Right cardiac atrium (tissue), 5 donors: ENCODE results near the gene HPN. TPM values are rescaled to one million over a fixed set of nuclear protein-coding genes. Genes with fewer than 3 reads are reported as not detected.

ENCODE experiments used
- ATAC-seq, 2 donors: fragments of 200-7000 bp; cut with Tn5 transposase; one replicate each; pipeline versions ENCODE4 v1.8.0 to v1.9.1; 2020; ENCODE audit warnings: moderate library complexity in 2 of 2, mild to moderate bottlenecking in 1 of 2
- DNase-seq, 3 donors: peaks; one replicate each; pipeline ENCODE4 v3.0.0-alpha.2; 2020
- H3K27ac ChIP-seq: one replicate; pipeline ENCODE4 v1.5.1; 2013; ENCODE audit warnings: mild to moderate bottlenecking, low read length, control low read depth, moderate library complexity
- H3K27me3 ChIP-seq: one replicate; pipeline ENCODE4 v1.6.1; 2013; ENCODE audit not compliant: control insufficient read depth, insufficient read depth
- H3K4me1 ChIP-seq: one replicate; pipeline ENCODE4 v1.6.1; 2013; ENCODE audit warnings: low read length; ENCODE audit not compliant: control insufficient read depth, insufficient read depth
- H3K4me3 ChIP-seq: one replicate; pipeline ENCODE4 v1.5.1; 2013; ENCODE audit warnings: low read length, control low read depth
- H3K9me3 ChIP-seq: one replicate; pipeline ENCODE4 v1.6.1; 2013; ENCODE audit warnings: low read length; ENCODE audit not compliant: control insufficient read depth
- WGBS: extraction: QIAGEN DNeasy Blood & Tissue Kit; methylation state at CpG from one replicate; pipeline ENCODE4 v1.1.7; 2013; 5-methylcytosine and 5-hydroxymethylcytosine counted together
- intact Hi-C, 4 donors: fragments of 100-400 bp; cut with DNase I; formaldehyde crosslinking; loops; one replicate each; pipeline versions ENCODE4 v1.11.0 to v1.14.0; 2022 to 2023
- polyA plus RNA-seq: library from polyadenylated mRNA; stranded (reverse); fragments of 200-250 nt; gene quantifications from one replicate; pipeline ENCODE4 v1.2.3, GENCODE V29; 2013
- total RNA-seq, 4 donors: library from RNA; stranded (reverse); fragmentation: NEBNext Ultra II Directional; extraction: Animal tissue kit (Norgen Biotek cat#: 25700); gene quantifications; one replicate each; pipeline ENCODE4 v1.2.1, GENCODE V29; 2021
- donor health status: healthy with polysubstance abuse.
- donor health status: DM: no; HTN: yes; CAD: no.
- donor health status: DM: no; HTN: no; CAD: no.
- donor health status: DM: no; HTN: yes; CAD: no; lungs with severe emphysema.
- donor health status: DM: yes; HTN: yes; CAD: no.

HPN gene
- total and polyA plus RNA-seq, 5 donors = 1.5 to 7.0 (median 4.5) TPM

GRCh38 chr19:35090160-35090505 is 48.6 kb downstream of the HPN start:
- intact Hi-C loops = loop anchor here in 1 of 4 donors (5.0 kb wide), 1 partner anchor 123 kb away; no protein-coding TSS in a partner anchor
- Histone ChIP-seq H3K4me1 (no peaks in the 10 kb centered on the region), H3K9me3 (no peaks in the 10 kb centered on the region), H3K27me3 (no peaks in the 10 kb centered on the region), H3K4me3 (no peak overlapping the region), H3K27ac (no peak overlapping the region)
- DNase-seq = no peak
- no peak for ATAC-seq
- 38% methylated on average over 9 of the region's 9 CpGs for WGBS

GRCh38 chr19:35090506-35091214 is 49.1 kb downstream of the HPN start:
- DNase-seq = peak in 1 of 3 donors; percentile 45
- intact Hi-C loops = loop anchor here in 1 of 4 donors (5.0 kb wide), 1 partner anchor 123 kb away; no protein-coding TSS in a partner anchor
- 8% methylated on average over 36 of the region's 36 CpGs for WGBS

DNA sequence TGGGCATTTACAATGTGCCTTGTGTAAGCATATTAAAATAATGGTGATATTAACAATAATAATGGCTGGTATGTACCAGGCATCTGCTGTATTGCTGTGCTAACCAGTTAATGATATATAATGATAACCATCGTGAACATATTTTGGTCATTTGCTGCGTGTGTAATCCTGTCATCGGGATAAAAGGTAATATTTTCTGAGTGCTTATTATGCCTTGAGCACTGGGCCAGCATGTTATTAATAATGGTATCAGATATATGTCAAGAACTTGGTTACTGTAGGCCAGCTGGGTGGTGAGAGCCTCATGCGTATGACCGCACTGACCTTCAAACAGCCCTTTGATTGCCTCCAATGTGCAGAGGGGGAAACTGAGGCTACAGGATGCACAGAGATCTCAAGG is 51.9 kb downstream of the HPN start:
- Histone ChIP-seq H3K4me3 (no peak overlapping the region), H3K27me3 (no peaks in the 10 kb centered on the region), H3K4me1 (no peaks in the 10 kb centered on the region), H3K9me3 (no peaks in the 10 kb centered on the region), H3K27ac (no peak overlapping the region)
- DNase-seq (no peak), ATAC-seq (no peak)
- WGBS = 90% methylated on average over 5 of the region's 5 CpGs
- intact Hi-C loops = loop anchor here in 1 of 4 donors (5.0 kb wide), 1 partner anchor 126 kb away; no protein-coding TSS in a partner anchor

More at GRCh38 chr19:35090506-35091214, 49.1 kb downstream of the HPN start:
- ATAC-seq = peak; percentile 86 to 87
- no peaks in the 10 kb centered on the region for H3K9me3 ChIP-seq
- H3K4me1 ChIP-seq = no peaks in the 10 kb centered on the region
- no peak overlapping the region for H3K4me3 ChIP-seq
- no peaks in the 10 kb centered on the region for H3K27me3 ChIP-seq
- no peak overlapping the region for H3K27ac ChIP-seq

- H3K4me3 ChIP-seq = no peak overlapping the region
- no peaks in the 10 kb centered on the region for H3K9me3 ChIP-seq
- H3K27me3 ChIP-seq = no peaks in the 10 kb centered on the region
- no peaks in the 10 kb centered on the region for H3K4me1 ChIP-seq
- H3K27ac ChIP-seq = no peak overlapping the region
- no peak for ATAC-seq
- intact Hi-C loops = loop anchor here in 1 of 4 donors (5.0 kb wide), 1 partner anchor 127 kb away; no protein-coding TSS in a partner anchor
- WGBS = 83% methylated on average over 11 of the region's 11 CpGs
- DNase-seq = no peak
Measured at GRCh38 chr19:35093941-35094647, 52.6 kb downstream of the HPN start.

DNA sequence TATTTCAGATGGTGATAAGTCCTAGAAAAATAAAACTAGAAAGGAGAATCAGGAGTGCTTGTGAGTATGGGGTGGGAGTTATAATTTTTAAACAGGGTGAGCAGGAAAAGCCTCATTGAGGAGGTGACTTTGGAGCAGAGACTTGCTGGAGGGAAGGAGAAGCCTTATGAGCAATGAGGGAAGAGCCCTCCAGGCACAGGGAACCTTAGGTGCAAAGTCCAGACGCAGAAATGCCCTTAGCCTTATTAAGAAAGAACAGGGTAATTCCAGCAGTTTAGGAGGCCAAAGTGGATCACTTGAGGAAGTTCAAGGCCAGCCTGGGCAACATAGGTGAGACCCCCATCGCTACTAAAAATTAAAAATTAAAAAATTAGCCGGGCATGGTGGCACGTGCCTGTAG is 53.1 kb downstream of the HPN start:
- H3K27me3 ChIP-seq = no peaks in the 10 kb centered on the region
- H3K4me3 ChIP-seq = no peak overlapping the region
- H3K27ac ChIP-seq = no peak overlapping the region
- DNase-seq (no peak), ATAC-seq (no peak)
- H3K4me1 ChIP-seq = no peaks in the 10 kb centered on the region
- intact Hi-C loops = loop anchor here in 1 of 4 donors (5.0 kb wide), 1 partner anchor 127 kb away; no protein-coding TSS in a partner anchor
- no peaks in the 10 kb centered on the region for H3K9me3 ChIP-seq
- 90% methylated on average over 4 of the region's 4 CpGs for WGBS

DNA sequence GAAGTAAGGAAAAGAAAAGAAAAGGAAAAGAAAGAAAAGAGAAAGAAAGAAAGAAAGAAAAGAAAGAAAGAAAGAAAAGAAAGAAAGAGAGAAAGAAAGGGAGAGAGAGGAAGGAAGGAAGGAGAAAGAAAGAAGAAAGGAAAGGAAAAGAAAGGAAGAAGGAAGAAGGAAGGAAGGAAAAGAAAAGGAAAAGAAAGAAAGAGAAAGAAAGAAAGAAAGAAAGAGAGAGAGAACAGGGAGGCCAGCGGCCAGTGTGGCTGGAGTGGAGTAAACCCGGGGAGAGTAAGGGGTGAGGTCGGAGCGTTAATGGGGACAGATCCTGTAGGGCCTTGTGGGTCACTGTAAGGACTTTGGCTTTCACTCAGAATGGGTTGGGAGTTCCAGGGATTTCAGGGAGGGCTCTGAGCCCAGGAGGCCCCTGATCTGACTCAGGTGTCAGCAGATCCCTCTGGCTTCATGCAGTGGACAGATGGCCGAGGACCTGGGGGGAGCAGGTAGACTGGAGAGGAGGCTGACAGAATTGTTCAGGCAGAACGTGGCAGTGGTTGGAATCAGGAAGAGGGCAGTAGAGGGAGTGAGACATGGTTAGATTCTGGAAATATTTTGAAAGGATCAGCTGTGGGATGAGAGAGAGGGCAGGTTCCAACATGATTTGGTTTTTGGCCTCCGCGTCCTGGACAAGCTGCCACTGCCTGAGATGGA is 54.3 kb downstream of the HPN start:
- Histone ChIP-seq H3K4me1 (no peaks in the 10 kb centered on the region), H3K9me3 (no peaks in the 10 kb centered on the region), H3K4me3 (no peak overlapping the region), H3K27me3 (no peaks in the 10 kb centered on the region), H3K27ac (no peak overlapping the region)
- intact Hi-C loops = no loop called here
- peak in 1 of 3 donors; percentile 6 for DNase-seq
- WGBS = 71% methylated on average over 8 of the region's 8 CpGs
- no peak for ATAC-seq

GRCh38 chr19:35098413-35099049 is 57.0 kb downstream of the HPN start:
- H3K4me1 ChIP-seq = no peaks in the 10 kb centered on the region
- H3K27ac ChIP-seq = no peak overlapping the region
- WGBS = 69% methylated on average over 29 of the region's 29 CpGs
- H3K9me3 ChIP-seq = no peaks in the 10 kb centered on the region
- H3K27me3 ChIP-seq = no peaks in the 10 kb centered on the region
- ATAC-seq (peak; percentile 28 to 44), DNase-seq (no peak)
- intact Hi-C loops = no loop called here
- no peak overlapping the region for H3K4me3 ChIP-seq

DNA sequence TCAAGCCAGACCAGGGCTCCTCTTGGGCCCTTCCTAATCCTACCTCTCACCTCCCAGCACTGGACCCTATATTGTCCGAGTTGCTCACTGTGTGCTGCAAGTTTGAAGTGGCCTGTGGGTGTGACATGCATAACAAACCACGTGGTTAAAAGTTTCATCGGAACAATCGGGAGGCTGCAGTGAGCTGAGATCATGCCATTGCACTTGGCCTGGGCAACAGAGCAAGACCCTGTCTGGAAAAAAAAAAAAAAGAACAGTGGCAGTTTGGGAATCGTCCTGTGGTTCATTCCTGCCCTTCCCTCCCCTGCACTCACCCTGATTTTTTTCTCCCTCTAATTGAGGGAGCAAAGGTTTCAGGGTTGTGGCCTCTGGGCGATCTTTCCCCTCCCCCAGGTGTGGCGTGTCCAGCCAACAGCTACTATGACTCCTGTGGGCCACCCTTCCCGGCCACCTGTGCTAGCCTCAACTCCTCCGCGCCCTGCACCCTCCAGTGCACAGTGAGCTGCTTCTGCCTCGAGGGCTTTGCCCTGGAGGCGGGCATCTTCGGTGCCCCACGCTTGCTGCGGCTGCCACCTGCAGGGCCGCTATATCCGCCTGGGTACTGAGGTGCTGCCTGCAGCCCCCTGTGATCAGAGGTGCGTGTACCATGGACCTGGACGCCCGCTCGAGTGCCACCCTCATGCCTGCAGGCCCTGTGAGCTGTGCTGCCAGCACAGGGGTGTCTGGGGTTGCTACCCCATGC is 57.8 kb downstream of the HPN start:
- H3K27me3 ChIP-seq = no peaks in the 10 kb centered on the region
- intact Hi-C loops = no loop called here
- H3K4me3 ChIP-seq = no peak overlapping the region
- DNase-seq (no peak), ATAC-seq (peak in 1 of 2 donors; percentile 10)
- H3K9me3 ChIP-seq = no peaks in the 10 kb centered on the region
- no peak overlapping the region for H3K27ac ChIP-seq
- no peaks in the 10 kb centered on the region for H3K4me1 ChIP-seq
- 82% methylated on average over 21 of the region's 21 CpGs for WGBS

DNA sequence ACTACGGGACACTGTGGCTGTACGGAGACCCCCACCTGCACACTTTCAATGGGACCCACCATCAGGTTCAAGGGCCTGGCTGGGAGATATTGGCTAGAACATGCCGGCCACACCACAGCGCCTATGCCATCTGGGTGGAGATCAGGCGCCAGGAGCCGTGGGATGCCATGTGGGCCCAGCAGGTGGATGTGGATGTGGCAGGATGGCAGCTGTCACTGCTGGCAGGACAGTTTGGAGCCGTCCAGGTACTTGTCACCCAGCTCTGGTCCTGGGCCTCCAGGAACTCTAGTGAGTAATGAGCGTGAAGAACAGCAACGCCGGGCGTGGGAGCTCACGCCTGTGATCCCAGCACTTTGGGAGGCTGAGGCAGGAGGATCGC is 58.4 kb downstream of the HPN start:
- no peak for DNase-seq
- no peak overlapping the region for H3K4me3 ChIP-seq
- intact Hi-C loops = no loop called here
- no peaks in the 10 kb centered on the region for H3K27me3 ChIP-seq
- no peaks in the 10 kb centered on the region for H3K9me3 ChIP-seq
- WGBS = 94% methylated on average over 13 of the region's 13 CpGs
- no peaks in the 10 kb centered on the region for H3K4me1 ChIP-seq
- no peak overlapping the region for H3K27ac ChIP-seq
- no peak for ATAC-seq
